GM19240 (cell line): ENCODE results near the gene CHI3L1.

Source experiments
- DNase-seq: peaks from one replicate; pipeline ENCODE4 v3.0.0; 2011; ENCODE audit warnings: low spot score; ENCODE audit not compliant: insufficient read length

Gene CHI3L1

GRCh38 chr1:203169770-203170520 lies 16.6 kb downstream of the CHI3L1 start:
- no peak for DNase-seq

GRCh38 chr1:203168991-203169390 lies 17.5 kb downstream of the CHI3L1 start:
- DNase-seq = no peak

- DNase-seq = no peak
Observed at GRCh38 chr1:203168256-203168786, 18.2 kb downstream of the CHI3L1 start.

GRCh38 chr1:203167913-203168200 lies 18.6 kb downstream of the CHI3L1 start:
- no peak for DNase-seq

- DNase-seq = no peak
Observed at GRCh38 chr1:203167026-203167912, 19.2 kb downstream of the CHI3L1 start.

GRCh38 chr1:203166192-203166940 lies 20.1 kb downstream of the CHI3L1 start:
- no peak for DNase-seq

- no peak for DNase-seq
Observed at GRCh38 chr1:203165800-203166161, 20.7 kb downstream of the CHI3L1 start.

- DNase-seq = no peak
Observed at GRCh38 chr1:203165101-203165799, 21.3 kb downstream of the CHI3L1 start.

- DNase-seq = no peak
Observed at GRCh38 chr1:203163891-203164635, 22.4 kb downstream of the CHI3L1 start.

GRCh38 chr1:203162403-203162802 lies 24.1 kb downstream of the CHI3L1 start:
- DNase-seq = no peak

GRCh38 chr1:203161703-203162102 lies 24.8 kb downstream of the CHI3L1 start:
- DNase-seq = no peak

- DNase-seq = no peak
Observed at GRCh38 chr1:203161175-203161574, 25.3 kb downstream of the CHI3L1 start.

- DNase-seq = no peak
Observed at GRCh38 chr1:203159844-203160243, 26.7 kb downstream of the CHI3L1 start.

GRCh38 chr1:203158960-203159665 lies 27.4 kb downstream of the CHI3L1 start:
- no peak for DNase-seq

GRCh38 chr1:203158423-203158822 lies 28.1 kb downstream of the CHI3L1 start:
- DNase-seq = no peak

GRCh38 chr1:203156280-203156679 lies 30.2 kb downstream of the CHI3L1 start:
- no peak for DNase-seq

- DNase-seq = no peak
Observed at GRCh38 chr1:203153989-203154821, 32.3 kb downstream of the CHI3L1 start.

- no peak for DNase-seq
Observed at GRCh38 chr1:203153051-203153988, 33.2 kb downstream of the CHI3L1 start.
